HEK293T (cell line): ENCODE measurements around the gene HOXD12.

Experiments used
- BHLHE40 ChIP-seq: fragments of 450-650 bp; IDR thresholded peaks from 2 replicates; pipeline ENCODE4 v1.6.1; 2016; ENCODE audit warnings: mild to moderate bottlenecking, moderate library complexity, borderline replicate concordance
- CTBP1 ChIP-seq: fragments of 450-650 bp; IDR thresholded peaks from 2 replicates; pipeline ENCODE4 v1.6.1; 2016; ENCODE audit warnings: borderline replicate concordance
- FOXM1 ChIP-seq: fragments of 450-650 bp; IDR thresholded peaks from 2 replicates; pipeline ENCODE4 v1.6.1; 2017; ENCODE audit warnings: mild to moderate bottlenecking, borderline replicate concordance
- ZNF384 ChIP-seq: fragments of 450-650 bp; IDR thresholded peaks from 2 replicates; pipeline ENCODE4 v1.6.1; 2016

GRCh38 chr2:176114930-176115625 is 15.5 kb downstream of the HOXD12 start:
- no peak for TF ChIP-seq BHLHE40
- TF ChIP-seq CTBP1 = no peak
- TF ChIP-seq ZNF384 = no peak
- no peak for TF ChIP-seq FOXM1
